ENCODE measurements around the gene ARID3B.
"Not testable (repeated sequence)": the region's sequence is repeated elsewhere in the genome, so short reads cannot be mapped to it uniquely, and the experiment has no call there.

- TF ChIP-seq, protein P1, sequence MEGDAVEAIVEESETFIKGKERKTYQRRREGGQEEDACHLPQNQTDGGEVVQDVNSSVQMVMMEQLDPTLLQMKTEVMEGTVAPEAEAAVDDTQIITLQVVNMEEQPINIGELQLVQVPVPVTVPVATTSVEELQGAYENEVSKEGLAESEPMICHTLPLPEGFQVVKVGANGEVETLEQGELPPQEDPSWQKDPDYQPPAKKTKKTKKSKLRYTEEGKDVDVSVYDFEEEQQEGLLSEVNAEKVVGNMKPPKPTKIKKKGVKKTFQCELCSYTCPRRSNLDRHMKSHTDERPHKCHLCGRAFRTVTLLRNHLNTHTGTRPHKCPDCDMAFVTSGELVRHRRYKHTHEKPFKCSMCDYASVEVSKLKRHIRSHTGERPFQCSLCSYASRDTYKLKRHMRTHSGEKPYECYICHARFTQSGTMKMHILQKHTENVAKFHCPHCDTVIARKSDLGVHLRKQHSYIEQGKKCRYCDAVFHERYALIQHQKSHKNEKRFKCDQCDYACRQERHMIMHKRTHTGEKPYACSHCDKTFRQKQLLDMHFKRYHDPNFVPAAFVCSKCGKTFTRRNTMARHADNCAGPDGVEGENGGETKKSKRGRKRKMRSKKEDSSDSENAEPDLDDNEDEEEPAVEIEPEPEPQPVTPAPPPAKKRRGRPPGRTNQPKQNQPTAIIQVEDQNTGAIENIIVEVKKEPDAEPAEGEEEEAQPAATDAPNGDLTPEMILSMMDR (IDR thresholded peaks at IDR 0.05; ENCODE audit: insufficient read depth, low read length) = not testable (repeated sequence)
- not testable (repeated sequence) for TF ChIP-seq GABPA (IDR thresholded peaks at IDR 0.05; ENCODE audit: low read depth); REST (IDR thresholded peaks at IDR 0.05; ENCODE audit: insufficient replicate concordance, low read depth)
Measured at GRCh38 chr15:74629696-74630095, 88.7 kb downstream of the ARID3B start.

Data from HL-60 (cell line).